HPDE6-E6E7 (cell line): Measurements from ENCODE around the gene CCDC74A.
"Not testable (repeated sequence)": the region's sequence is repeated elsewhere in the genome, so short reads cannot be mapped to it uniquely, and the experiment has no call there.

Source experiments
- DNase-seq: peaks from one replicate; pipeline ENCODE4 v3.0.0; 2011; ENCODE audit warnings: missing footprints; ENCODE audit errors: extremely low spot score

Gene CCDC74A

DNA sequence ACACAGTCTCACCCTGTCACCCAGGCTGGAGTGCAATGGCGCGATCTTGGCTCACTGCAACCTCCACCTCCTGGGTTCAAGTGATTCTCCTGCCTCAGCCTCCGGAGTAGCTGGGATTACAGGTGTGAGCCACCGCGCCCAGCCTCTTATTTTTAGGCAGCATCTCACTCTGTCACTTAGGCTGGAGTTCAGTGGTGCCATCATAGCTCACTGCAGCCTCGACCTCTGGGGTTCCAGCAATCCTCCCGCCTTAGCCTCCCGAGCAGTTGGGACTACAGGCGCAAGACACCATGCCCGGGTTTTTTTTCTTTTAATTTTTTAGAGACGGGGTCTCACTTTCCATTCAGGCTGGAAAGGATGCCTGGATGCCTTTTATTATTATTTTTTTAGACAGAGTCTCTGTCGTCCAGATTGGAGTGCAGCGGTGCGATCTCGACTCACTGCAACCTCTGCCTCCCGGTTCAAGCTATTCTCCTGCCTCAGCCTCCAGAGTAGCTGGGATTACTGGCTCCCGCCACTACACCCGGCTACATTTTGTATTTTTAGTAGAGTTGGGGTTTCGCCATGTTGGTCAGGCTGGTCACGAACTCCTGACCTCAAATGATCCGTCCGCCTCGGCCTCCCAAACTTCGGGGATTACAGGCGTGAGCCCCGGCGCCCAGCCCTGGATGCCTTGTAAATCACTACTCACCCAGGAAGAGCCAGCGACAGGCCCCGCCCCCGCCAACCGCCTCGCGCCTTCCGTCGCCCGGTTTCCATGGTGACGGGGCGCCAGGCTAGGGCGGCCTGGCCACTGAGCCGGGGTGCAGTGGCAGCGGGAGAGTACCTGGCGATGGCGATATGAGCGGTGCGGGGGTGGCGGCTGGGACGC lies at the start of gene CCDC74A:
Gene CCDC74A (plus strand): TSS at position 758 of the 871 bp plus-strand sequence. CDS start 83 bp downstream, at position 841.
- not testable (repeated sequence) for DNase-seq

DNA sequence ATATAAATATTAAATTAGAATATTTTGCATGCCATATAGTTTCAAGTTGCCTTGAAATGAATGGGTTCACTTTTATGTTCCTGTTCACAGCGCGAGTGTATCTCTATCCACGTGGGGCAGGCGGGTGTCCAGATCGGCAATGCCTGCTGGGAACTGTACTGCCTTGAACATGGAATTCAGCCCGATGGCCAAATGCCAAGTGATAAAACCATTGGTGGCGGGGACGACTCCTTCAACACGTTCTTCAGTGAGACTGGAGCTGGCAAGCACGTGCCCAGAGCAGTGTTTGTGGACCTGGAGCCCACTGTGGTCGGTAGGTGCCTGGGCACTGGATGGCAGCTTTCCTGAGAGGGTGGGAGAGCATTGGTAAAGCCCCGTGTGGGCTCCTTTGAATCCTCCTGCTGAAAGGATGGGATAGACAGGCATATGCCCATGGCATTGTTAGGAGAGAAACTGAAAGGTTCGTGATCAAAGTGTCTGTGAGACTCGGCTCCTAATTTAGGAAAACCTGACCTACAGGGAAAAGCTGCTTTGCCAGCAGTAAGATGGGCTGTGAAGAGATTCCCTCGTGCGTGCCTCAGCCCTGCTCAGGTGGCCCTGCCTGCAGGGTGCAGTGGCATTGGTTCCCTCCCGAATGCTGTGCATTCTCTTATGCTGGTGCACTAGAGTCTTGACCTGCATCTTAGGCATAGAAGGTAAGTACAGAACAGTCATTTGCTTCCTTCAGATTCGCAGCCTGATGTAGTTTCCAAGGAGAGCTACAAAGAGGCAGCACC lies 49.4 kb upstream of the CCDC74A start:
- DNase-seq, result not testable (repeated sequence)

DNA sequence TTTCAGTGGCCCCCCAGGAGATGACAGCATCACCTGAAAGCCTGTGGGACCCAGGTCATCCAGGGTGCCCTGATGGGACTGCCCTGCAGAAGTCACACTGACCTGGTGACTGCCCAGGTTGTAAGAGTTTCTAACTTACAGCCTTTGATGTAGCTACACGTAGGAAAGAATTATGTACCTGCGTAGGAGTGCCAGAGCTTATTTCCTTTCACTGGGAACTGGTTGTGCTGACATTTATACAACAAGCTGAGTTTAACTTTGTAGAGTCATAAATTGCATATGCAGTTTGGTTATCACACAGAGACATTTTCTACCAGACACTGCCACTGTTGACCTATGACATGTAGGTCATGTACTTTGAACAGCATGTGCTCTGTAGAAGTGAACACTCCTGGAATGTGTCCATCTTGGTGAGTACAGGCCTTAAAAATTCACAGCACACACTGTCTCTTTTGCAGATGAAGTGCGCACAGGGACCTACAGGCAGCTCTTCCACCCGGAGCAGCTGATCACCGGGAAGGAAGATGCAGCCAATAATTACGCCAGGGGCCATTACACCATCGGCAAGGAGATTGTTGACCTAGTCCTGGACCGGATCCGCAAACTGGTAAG lies 48.7 kb upstream of the CCDC74A start:
- DNase-seq, result not testable (repeated sequence)

DNA sequence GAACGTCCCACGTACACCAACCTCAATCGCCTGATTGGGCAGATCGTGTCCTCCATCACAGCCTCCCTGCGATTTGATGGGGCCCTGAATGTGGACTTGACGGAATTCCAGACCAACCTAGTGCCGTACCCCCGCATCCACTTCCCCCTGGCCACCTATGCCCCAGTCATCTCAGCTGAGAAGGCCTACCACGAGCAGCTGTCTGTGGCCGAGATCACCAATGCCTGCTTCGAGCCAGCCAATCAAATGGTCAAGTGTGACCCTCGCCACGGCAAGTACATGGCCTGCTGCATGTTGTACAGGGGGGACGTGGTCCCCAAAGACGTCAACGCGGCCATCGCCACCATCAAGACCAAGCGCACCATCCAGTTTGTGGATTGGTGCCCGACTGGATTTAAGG lies 47.3 kb upstream of the CCDC74A start:
- DNase-seq, result not testable (repeated sequence)

DNA sequence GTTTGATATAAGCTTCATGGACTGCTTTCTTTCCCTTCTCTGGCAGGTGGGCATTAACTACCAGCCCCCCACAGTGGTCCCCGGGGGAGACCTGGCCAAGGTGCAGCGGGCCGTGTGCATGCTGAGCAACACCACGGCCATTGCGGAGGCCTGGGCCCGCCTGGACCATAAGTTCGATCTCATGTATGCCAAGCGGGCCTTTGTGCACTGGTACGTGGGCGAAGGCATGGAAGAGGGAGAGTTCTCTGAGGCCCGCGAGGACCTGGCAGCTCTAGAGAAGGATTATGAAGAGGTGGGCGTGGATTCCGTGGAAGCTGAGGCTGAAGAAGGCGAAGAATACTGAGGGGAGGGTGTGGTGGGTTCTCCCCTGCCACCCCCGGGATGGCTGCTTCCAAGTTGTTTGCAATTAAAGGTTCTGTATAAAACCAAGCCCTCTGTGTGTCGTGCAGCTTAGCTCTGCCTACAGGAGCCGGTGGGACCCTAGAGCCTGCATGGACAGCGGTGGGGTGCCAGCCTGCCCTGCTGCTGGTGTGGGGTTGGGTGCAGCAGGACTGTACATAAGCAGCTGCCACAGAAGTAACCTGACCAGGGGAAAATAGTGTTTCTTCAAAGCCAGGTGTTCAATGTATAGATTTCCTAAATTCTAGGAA lies 45.1 kb upstream of the CCDC74A start:
- not testable (repeated sequence) for DNase-seq

DNA sequence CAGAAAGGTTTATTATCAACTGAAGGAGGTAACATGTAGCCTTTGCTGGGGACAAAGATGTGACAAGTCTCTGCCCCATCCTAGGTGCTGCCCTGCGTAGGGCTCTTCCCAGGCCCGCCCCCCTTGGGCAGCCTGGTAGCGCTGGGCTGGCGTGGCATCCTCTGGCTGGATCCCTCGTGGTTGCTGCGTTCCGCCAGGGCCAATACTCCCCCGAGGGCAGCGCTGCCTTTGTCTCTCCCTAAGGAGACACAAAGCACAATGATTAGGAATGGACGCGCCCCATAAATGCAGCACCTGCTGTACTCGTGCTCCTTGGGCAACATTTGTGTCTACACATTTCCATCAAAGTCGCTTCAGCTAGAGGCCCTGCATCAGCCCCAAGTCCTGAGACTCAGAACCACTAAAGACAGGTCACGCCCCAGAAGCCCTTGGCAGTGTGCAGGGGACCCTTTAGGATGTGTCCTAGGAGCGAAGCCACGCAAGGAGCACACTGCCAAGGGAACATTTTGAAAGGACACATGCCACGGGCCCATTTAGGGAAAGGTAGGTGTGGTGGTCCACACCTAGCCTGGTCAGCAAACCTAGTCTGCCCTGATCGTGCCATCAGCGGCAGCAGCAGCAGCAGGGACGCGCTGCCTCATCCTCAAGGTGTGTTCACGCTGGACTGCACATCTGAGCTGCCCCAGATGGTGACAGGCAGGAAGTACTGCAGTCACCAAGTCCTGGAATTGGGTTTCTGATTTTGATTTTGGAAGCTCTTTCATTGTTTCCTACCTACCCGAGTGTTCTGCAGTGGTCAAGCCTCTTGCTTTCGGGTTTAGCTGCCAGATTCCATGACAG lies 43.5 kb upstream of the CCDC74A start:
- not testable (repeated sequence) for DNase-seq

DNA sequence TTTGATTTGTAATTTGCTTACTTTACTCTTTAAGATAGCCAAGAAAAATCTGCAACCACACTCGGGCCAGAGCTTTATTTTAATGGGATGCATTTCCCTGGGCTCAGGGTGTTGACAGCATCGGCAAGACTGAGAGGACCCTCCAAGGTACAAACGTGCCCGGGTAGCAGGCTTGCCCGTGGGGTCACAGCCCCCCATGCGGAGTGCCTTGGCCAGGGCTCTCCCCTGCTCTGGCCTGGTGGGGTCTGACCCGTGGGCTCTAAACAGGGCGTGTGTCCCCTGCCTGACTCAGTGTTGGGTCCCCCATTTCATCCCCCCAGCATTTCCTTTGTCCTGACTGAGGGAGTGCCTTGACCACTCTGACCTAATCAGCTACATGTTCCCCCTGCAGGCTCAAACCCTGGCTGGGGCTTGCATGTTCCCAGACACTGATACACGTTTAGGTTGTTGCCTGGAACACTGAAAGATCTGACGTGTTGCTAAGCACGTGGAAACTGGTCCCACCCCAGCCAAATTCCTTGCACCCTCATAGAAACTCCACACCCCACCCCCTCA lies 42.7 kb upstream of the CCDC74A start:
- not testable (repeated sequence) for DNase-seq

DNA sequence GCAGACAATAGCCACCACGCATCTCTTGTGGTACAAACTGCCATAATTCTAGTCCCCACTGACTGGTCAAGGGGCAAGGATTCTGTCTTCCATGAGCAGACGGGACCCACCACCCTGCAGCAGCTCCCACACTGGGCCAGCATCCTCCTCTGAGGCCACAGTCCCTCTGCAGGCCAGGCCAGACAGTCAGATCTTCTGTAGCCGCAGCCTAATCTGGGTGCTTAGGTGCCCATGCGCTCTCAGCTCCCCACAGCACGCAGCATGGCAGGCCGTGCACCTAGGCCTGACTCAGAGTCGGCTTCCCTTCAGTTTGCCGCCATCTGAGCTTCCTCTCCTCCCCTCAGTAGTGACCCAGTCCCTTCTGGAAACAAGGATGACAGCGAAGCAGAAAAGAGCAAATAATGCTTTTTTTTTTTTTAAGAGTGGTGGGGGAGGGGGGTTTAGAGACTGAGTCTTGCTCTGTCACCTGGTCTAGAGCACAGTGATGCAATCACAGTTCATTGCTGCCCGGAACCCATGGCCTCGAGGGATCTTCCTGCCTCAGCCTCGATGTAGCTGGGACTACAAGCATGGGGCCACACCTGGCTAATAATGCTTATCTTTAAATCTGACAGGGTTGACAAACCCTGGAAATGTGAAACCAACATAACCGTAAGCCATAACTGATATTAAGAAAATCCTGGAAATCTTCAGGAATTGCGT lies 41.3 kb upstream of the CCDC74A start:
- not testable (repeated sequence) for DNase-seq

DNA sequence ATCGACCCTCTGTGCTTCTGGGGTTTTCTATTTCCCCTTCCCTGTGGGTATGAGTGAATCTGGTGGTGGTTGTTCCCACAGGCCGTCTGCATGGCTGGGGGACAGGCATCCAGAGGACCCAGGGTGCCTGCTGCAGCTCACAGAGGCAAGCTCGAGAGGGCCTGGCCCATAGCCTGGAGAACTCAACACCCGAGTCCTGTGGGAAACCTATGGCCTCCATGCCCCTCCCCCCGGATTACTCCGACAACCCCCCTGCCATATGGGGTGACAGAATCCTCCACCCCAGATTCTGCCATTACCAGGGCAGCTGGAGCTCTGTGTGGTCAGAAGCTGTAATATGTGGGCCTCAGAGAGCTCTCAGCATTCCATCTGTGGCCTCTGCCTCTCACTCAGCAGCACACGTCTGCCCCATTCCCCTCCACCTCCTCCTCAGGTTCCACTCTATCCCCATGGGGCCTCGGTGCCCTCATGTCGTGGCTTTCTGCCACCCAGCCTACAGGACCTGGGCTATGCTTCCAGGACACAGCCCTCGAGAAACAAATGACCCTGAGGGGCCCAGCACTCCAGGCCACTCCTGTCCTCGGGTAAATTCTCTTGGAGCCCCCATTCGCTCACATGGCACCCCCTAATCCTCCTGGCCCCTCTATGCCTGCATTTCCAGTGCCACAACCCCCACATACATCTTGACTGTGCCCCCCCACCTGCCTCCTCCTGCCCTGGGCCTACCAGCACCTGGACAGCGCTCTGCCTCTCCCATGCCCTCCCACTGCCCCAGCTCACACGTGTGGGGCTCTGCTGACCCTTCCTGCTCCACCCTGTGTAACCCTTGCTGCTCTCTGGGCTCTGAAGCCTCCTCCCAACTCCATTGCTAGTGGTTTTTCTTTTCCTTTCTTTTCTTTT lies 39.1 kb upstream of the CCDC74A start:
- no peak for DNase-seq

DNA sequence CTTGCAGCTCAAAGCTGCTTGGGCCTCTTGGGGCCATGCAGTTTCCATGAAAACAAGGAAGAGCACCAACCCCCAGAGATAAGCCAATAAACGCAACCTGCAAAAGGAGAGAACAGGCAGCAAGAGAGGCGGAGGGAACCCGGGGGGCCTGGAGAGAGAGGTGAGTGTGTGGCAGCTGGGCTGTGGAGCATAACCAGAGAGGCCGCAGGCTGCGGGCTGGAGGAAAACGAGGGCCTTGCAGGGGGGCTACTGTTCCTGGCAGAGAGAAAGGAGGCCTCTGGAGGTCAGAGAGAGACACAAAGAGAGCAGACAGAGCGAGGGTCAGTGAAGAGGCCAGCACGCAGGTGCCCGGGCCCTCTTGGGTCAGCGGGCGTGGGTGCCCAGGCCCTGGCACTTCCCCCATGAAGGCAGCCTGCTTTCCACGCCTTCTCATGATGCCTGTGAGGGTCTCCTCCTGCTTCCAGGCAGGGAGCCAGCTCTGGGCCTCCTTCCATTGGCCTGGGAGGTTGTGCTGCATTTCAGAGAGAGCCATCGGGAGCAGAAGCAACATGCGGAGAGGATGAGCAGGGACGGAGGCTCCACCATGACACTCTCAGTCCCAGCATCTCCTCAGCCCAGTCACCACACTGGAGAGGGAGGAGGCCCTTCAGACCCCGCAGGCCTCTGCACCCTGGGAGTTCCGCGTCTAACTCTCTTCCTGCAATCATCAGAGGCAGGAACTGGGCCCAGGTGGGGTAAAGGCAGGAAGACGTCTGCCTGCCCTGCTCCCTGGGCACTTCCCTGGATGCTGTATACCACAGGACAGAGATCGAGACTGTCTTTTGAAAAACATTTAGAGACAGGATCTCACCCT lies 36.8 kb upstream of the CCDC74A start:
- DNase-seq, result not testable (repeated sequence)

DNA sequence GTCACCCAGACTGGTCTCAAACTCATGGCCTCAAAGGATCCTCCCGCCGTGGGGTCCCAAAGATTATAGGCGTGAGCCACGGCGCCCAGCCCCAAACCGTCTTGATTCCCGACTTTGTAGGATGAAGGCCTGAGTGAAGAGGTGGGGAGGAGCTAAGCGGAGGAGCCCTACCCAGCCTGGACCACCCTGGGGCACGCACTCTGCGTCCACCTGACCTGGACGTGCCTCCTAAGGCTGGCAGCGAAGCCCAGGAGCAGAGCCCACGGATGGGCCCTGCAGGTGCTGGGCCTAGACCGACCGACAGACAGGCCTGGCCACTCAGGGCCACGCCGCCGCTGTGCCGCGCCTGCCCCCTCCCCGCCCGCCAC lies 36.2 kb upstream of the CCDC74A start:
- not testable (repeated sequence) for DNase-seq

DNA sequence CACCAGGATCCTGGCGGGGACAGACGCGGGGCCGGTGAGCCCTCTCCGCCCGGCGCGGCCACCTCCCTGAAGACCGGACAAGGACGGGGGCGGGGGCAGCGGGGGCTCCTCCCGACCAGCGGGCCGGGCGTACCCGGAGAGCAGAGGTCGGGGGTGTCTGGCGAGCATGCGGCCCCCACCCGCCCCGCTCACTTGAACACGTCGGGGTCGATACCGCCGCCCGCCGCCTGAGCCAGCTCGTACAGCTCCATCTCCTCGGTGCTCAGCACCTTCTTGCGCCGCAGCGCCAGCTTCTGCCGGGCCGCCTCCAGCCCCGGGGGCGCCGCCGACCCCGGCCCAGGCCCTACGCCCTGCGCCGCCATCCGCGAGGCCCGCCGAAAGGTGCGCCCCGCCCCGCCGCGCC lies 35.7 kb upstream of the CCDC74A start, which contains the start of gene MZT2A:
Gene MZT2A (minus strand): TSS at position 383 of the 403 bp plus-strand sequence. CDS start 21 bp downstream, at position 362.
- not testable (repeated sequence) for DNase-seq

DNA sequence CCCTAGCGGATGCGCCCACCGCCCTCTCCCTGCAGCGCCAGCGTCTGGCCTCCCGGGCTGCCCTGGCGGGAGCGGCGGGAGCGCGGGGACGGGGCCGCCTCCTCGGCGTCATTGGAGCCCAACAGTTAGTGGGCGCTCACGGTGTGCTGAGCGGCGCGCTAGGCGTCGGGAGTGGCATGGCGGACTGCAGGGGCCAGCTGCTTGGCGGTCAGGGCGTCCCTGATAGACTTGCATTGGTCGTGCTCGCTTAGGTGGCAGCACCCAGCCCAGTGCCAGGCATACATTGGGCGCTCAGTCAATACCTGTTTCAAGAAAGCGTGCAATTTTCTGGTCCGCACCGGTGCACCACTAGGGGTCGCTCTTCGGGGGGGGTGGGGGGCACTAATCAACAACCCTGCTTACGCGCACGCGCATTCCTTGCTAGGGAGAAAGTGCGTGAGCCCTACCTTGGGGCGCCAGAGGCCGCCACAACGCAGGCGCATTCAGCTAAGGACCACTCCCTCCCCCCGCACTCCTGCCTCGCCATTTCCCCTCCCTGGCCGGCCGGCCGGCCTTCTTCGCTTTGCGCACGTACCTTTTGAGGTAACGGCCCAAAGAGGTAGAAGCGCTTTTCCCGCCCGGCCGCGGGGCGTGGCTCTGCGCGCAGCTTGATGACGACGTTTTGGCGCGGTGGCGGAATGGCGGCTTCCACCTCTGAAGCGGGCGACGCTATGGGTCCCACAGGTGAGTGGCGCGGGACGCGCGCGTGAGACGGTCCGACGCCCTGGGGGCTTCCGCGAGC lies 35.1 kb upstream of the CCDC74A start:
- DNase-seq, result peak; percentile 96

DNA sequence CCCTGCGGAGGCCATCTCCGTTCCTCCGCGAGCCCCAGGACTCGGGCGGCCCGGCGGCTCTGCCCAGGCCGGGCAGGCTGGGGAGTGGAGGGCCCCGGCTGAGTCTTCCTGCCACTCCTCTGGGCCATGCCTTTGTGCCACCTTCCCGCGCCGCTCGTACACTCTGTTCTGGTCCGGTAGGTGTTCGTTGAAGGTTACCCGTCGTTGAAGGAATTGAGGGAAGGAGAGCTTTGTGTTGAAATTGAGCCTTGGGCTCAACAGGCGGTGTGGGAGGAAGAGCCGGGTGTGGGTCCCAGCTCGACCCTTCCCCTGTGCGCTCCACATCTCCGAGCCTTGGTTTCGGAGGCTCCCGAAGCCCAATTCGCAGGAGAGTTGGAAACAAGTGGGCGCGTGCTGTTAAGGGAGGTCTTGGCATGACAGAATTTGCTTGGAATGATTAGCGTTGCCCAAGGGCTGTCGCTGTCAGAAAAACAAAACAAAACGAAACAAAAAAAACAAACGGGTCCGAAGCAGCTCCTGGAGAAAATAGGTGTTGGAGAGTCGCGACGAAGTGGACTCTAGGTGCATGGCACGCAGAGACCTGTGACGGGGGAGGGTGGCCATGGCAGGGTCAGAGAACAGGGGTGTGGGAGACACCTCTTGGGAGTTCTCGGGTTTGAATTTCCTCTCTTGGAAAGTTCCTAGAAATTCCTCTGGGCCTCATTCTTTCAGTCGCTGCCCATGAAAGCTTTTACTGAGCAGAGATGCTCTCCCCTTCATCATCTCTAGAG lies 34.3 kb upstream of the CCDC74A start:
- no peak for DNase-seq

DNA sequence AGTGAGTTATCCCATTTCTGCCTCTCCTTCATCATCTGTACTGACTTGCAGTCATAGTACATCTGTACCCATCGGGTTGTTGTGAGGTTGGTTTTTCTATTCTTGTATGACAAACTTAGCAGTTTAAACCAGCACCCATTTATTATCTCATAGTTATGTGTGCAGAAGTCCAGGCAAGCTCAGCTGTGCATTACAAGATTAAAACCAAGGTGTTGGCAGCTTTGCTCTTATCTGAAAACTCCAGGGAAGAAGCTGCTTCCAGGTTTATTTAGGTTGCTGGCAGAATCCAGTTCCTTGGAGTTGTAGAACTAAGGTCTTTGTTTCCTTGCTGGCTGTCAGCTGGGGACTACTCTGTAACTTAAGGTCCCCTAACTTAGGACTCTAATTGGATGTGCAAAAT lies 32.2 kb upstream of the CCDC74A start:
- not testable (repeated sequence) for DNase-seq

DNA sequence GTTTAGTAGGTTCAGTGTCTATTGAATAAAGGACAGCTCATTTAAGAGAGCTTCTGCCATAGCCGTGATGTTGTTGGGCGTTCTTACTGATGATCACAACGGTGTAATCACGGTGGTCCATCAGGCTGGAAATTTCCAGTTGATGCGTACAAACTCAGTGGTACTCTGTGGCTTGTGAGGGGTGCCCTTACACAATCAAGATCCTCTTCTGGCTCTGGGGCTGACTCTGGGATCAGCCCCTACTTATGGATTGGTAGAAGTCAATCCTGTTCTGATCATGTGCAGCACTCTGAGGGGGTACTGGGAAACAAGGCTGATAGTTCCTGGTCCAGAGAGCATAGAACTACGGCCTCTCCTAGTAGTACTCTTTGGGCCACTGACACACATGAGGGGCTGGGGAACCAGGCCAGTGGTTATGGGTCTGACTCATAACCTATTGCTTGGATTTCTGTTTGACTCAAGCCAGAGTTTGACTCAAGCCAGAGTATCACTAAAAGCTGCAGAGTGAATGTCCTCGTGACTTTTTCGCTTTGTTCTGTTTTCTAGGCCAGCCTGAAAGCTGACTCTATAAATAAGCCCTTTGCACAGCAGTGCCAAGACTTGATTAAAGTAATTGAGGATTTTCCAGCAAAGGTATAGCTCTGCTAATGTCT lies 29.2 kb upstream of the CCDC74A start:
- DNase-seq, result not testable (repeated sequence)
